Aorta (tissue), 5 donors: ENCODE data around the gene HTRA3. TPM values are rescaled to one million over a fixed set of nuclear protein-coding genes. Genes with fewer than 3 reads are reported as not detected.

Experiments
- ATAC-seq: fragments of 200-7000 bp; cut with Tn5 transposase; one replicate; pipeline ENCODE4 v1.9.1; 2022; ENCODE audit warnings: moderate library complexity; ENCODE audit not compliant: low FRiP score
- DNase-seq, 2 donors: peaks; one replicate each; pipeline ENCODE4 v3.0.0-alpha.2; 2020
- H3K27ac ChIP-seq, 2 donors: one replicate each; pipeline ENCODE4 v1.5.1; 2013; ENCODE audit warnings: low read length in 2 of 2, mild to moderate bottlenecking in 2 of 2, moderate library complexity in 2 of 2, control low read depth in 1 of 2, inconsistent platforms in 1 of 2, low read depth in 1 of 2
- H3K27me3 ChIP-seq, 2 donors: one replicate each; pipeline ENCODE4 v1.6.1; 2013; ENCODE audit warnings: control low read depth in 1 of 2, low read length in 1 of 2, mild to moderate bottlenecking in 1 of 2, moderate library complexity in 1 of 2; ENCODE audit not compliant: insufficient read depth in 2 of 2, control insufficient read depth in 1 of 2
- H3K36me3 ChIP-seq, 2 donors: one replicate each; pipeline ENCODE4 v1.6.1; 2013; ENCODE audit warnings: control low read depth in 1 of 2, low read length in 1 of 2, mild to moderate bottlenecking in 1 of 2; ENCODE audit not compliant: insufficient read depth in 2 of 2, control insufficient read depth in 1 of 2
- H3K4me1 ChIP-seq, 2 donors: one replicate each; pipeline ENCODE4 v1.6.1; 2013; ENCODE audit warnings: low read length in 2 of 2, control low read depth in 1 of 2, mild to moderate bottlenecking in 1 of 2, moderate library complexity in 1 of 2; ENCODE audit not compliant: insufficient read depth in 2 of 2, control insufficient read depth in 1 of 2
- H3K4me3 ChIP-seq, 2 donors: one replicate each; pipeline ENCODE4 v1.5.1; 2013; ENCODE audit warnings: low read length in 2 of 2, control low read depth in 1 of 2, mild to moderate bottlenecking in 1 of 2
- H3K9me3 ChIP-seq: one replicate; pipeline ENCODE4 v1.6.1; 2013; ENCODE audit warnings: mild to moderate bottlenecking, low read length; ENCODE audit not compliant: control insufficient read depth
- WGBS, 2 donors: extraction: QIAGEN DNeasy Blood & Tissue Kit; methylation state at CpG; one replicate each; pipeline ENCODE4 v1.1.7; 2013; 5-methylcytosine and 5-hydroxymethylcytosine counted together
- intact Hi-C, 2 donors: fragments of 100-400 bp; cut with DNase I; formaldehyde crosslinking; loops; one replicate each; pipeline versions ENCODE4 v1.14.2 to v1.15.0; 2022
- polyA plus RNA-seq, 2 donors: library from polyadenylated mRNA; stranded (reverse); fragments of 200-250 nt; gene quantifications; one replicate each; pipeline ENCODE4 v1.2.3, GENCODE V29; 2013
- total RNA-seq, 2 donors: library from RNA; stranded (reverse); fragmentation: NEBNext Ultra II Directional; extraction: Animal tissue kit (Norgen Biotek cat#: 25700); gene quantifications; one replicate each; pipeline ENCODE4 v1.2.1, GENCODE V29; 2021
- donor health status: healthy with polysubstance abuse.
- donor health status: Bipolar disorder and iron deficiency.
- donor health status: DM: no; HTN: no; CAD: no.
- donor health status: DM: no; HTN: no; CAD: no.
- donor health status: DM: yes; HTN: yes; CAD: no.

The HTRA3 gene
- total and polyA plus RNA-seq, 4 donors: 1.1 to 129 (median 18.5) TPM

GRCh38 chr4:8325291-8325973 is 55.9 kb downstream of the HTRA3 start:
- DNase-seq (peak; percentile 33 to 47), ATAC-seq (no peak)
- Histone ChIP-seq H3K9me3 (no peaks in the 10 kb centered on the region), H3K27ac (no peak overlapping the region), H3K36me3 (no peaks in the 10 kb centered on the region), H3K4me1 (no peaks in the 10 kb centered on the region), H3K4me3 (no peak overlapping the region), H3K27me3 (no peaks in the 10 kb centered on the region)
- intact Hi-C loops: no loop called here
- 38 to 45% methylated on average over 8 of the region's 8 CpGs for WGBS, 2 donors

GRCh38 chr4:8326206-8326605 is 56.7 kb downstream of the HTRA3 start:
- H3K9me3 ChIP-seq: no peaks in the 10 kb centered on the region
- no peaks in the 10 kb centered on the region for H3K36me3 ChIP-seq
- no peak overlapping the region for H3K27ac ChIP-seq
- H3K27me3 ChIP-seq: no peaks in the 10 kb centered on the region
- H3K4me3 ChIP-seq: no peak overlapping the region
- no peaks in the 10 kb centered on the region for H3K4me1 ChIP-seq
- ATAC-seq (no peak), DNase-seq (no peak)
- intact Hi-C loops: no loop called here

- Histone ChIP-seq H3K4me3 (no peak overlapping the region), H3K4me1 (no peaks in the 10 kb centered on the region), H3K27me3 (no peaks in the 10 kb centered on the region), H3K9me3 (no peaks in the 10 kb centered on the region), H3K36me3 (no peaks in the 10 kb centered on the region), H3K27ac (no peak overlapping the region)
- ATAC-seq (no peak), DNase-seq (peak in 1 of 2 donors; percentile 15)
- 96 to 97% methylated on average over 3 of the region's 3 CpGs for WGBS, 2 donors
- intact Hi-C loops: no loop called here
Observed at GRCh38 chr4:8328456-8328855, 58.9 kb downstream of the HTRA3 start.

DNA sequence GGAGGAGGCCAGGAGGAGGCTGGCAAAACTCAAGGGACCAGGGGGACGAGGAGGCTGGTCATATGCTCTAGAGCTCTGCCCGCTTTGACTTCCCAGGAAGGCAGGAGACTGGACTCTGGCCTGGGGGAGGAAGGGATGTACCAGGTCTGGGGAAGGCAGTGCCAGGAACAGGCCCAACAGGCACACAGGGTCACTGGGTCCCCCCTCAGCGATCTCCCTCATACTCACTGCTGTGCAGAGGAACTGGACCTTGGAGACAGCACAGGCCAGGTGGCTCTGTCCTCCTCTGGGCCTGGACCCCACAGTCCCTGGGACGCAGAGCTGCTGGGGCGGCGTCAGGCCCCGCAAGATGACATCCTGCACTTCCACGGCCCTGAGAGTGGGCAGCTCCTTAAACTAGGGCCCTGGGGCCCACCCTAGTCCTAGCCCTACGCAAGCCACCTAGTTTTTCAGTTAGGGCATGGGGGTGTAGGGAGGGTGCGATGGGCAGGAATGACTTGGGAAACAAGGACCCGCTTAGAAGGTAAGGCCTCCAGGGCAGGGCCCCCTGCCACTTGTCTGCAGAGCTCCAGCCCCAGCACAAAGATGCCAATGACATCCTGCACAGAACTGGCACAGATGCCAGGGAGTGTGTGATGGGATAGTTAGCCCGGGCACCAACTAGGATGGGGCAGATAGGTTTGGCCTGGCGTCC is 59.5 kb downstream of the HTRA3 start:
- H3K4me1 ChIP-seq: no peaks in the 10 kb centered on the region
- H3K4me3 ChIP-seq: no peak overlapping the region
- intact Hi-C loops: no loop called here
- no peaks in the 10 kb centered on the region for H3K9me3 ChIP-seq
- 73 to 76% methylated on average over 13 of the region's 13 CpGs for WGBS, 2 donors
- H3K36me3 ChIP-seq: no peaks in the 10 kb centered on the region
- no peak overlapping the region for H3K27ac ChIP-seq
- DNase-seq: peak; percentile 29 to 68
- no peaks in the 10 kb centered on the region for H3K27me3 ChIP-seq
- ATAC-seq: peak; percentile 20

DNA sequence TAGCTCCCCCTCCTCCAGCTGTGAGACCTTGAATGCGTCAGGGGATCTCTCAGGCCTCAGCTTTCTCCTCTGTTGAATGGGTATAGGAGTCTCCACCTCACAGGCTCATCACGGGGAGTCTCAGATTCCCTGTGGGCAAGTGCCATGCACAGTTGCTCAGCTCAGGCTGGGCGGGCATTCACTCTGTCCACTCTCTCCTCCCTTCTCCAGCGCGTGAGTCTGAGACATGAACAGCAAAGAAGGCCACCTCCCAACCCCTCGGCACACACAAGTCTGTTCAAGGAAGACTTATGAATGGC is 60.0 kb downstream of the HTRA3 start:
- no peaks in the 10 kb centered on the region for H3K27me3 ChIP-seq
- no peak for ATAC-seq
- no peak for DNase-seq
- intact Hi-C loops: no loop called here
- no peak overlapping the region for H3K27ac ChIP-seq
- no peak overlapping the region for H3K4me3 ChIP-seq
- 22 to 24% methylated on average over 6 of the region's 6 CpGs for WGBS, 2 donors
- H3K4me1 ChIP-seq: no peaks in the 10 kb centered on the region
- no peaks in the 10 kb centered on the region for H3K9me3 ChIP-seq
- no peaks in the 10 kb centered on the region for H3K36me3 ChIP-seq

DNA sequence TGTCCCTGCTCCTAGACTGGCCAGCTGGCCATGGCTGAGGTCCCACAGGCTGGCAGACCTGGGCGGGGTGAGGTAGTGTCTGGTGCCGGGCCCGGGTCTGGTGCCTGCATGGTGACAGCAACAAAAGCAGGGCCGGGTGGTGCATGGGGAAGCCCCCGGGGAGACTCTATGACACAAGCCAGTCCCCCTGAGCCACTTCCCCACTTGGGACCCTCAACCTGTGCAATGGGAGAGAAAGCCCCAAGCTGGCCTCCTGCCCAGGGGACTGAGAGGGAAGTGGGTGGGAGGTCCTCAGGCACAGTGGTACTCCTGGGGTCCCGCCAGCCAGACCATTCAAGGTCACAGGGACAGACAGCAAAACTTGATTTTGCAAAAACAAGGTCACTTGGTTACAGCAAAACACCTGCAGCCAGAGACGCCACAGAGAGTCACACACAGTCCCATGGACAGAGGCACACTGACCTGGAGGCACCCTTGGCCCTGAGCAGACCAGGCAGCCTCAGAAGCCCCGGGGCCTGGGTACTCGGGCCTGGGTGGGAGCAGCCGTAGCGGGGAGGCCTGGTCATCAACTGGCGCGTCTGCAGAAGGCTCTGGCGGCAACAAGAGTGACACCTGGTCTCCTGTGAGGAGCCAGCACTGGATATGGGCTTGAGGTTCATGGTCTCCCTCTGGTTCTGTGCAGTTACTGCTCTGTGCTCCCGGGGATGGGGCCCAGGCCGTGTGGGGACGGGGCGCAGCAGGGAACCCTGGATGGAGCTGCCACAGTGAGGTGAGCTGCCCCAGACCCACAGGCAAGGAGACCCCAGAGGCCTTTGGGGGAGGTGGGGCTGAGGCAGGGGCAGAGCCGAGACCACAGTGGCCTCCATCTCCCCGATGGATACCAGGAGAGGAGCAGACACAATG is 60.6 kb downstream of the HTRA3 start:
- intact Hi-C loops: loop anchor here in 1 of 2 donors (10.0 kb wide), 1 partner anchor 65 kb away; the partner anchor contains the start of gene HTRA3
- ATAC-seq (peak; percentile 30), DNase-seq (peak; percentile 48 to 68)
- H3K27me3 ChIP-seq: no peaks in the 10 kb centered on the region
- no peaks in the 10 kb centered on the region for H3K4me1 ChIP-seq
- no peak overlapping the region for H3K4me3 ChIP-seq
- WGBS, 2 donors: 41 to 48% methylated on average over 20 of the region's 20 CpGs
- no peaks in the 10 kb centered on the region for H3K36me3 ChIP-seq
- H3K9me3 ChIP-seq: no peaks in the 10 kb centered on the region
- H3K27ac ChIP-seq: no peak overlapping the region

- DNase-seq: peak; percentile 49 to 55
- H3K4me1 ChIP-seq: no peaks in the 10 kb centered on the region
- intact Hi-C loops: loop anchor here in 1 of 2 donors (10.0 kb wide), 1 partner anchor 66 kb away; the partner anchor contains the start of gene HTRA3
- H3K27ac ChIP-seq: no peak overlapping the region
- H3K9me3 ChIP-seq: no peaks in the 10 kb centered on the region
- H3K36me3 ChIP-seq: no peaks in the 10 kb centered on the region
- H3K27me3 ChIP-seq: no peaks in the 10 kb centered on the region
- H3K4me3 ChIP-seq: no peak overlapping the region
- peak; percentile 47 for ATAC-seq
- 14 to 26% methylated on average over 15 of the region's 15 CpGs for WGBS, 2 donors
Observed at GRCh38 chr4:8330821-8331574, 61.4 kb downstream of the HTRA3 start.

DNA sequence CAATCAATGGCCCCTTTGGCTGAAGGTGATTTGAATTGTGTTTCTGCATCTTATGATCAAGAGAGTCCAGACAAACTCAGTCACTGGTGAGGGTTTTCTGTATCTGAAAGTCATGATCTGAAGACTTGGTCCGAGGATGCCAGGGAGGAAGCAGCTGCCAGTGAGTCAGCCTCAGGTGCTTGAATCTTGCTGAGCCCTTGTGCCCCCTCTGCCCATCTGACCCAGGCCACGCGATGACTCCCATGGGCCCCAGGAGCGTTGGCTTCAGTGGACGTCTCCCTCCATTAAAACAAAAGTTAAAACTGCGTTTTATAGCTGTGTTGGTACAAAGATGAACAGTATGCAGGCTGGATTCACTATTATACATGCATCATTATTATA is 62.0 kb downstream of the HTRA3 start:
- ATAC-seq (no peak), DNase-seq (peak; percentile 29 to 36)
- H3K27me3 ChIP-seq: no peaks in the 10 kb centered on the region
- intact Hi-C loops: loop anchor here in 1 of 2 donors (10.0 kb wide), 1 partner anchor 67 kb away; the partner anchor contains the start of gene HTRA3
- no peak overlapping the region for H3K4me3 ChIP-seq
- H3K4me1 ChIP-seq: no peaks in the 10 kb centered on the region
- H3K9me3 ChIP-seq: no peaks in the 10 kb centered on the region
- no peak overlapping the region for H3K27ac ChIP-seq
- H3K36me3 ChIP-seq: no peaks in the 10 kb centered on the region
- WGBS, 2 donors: 88 to 89% methylated on average over 6 of the region's 6 CpGs
